CD4-positive, alpha-beta T cell treated with Interleukin-21 for 1 hour (primary cell): ENCODE measurements around the gene PREX1.
"Not testable (repeated sequence)": the region's sequence is repeated elsewhere in the genome, so short reads cannot be mapped to it uniquely, and the experiment has no call there.

Experiments
- DNase-seq: peaks from one replicate; pipeline ENCODE4 v3.0.0-alpha.2; 2020

The PREX1 gene

GRCh38 chr20:48614593-48615274 is 213.1 kb downstream of the PREX1 start:
- no peak for DNase-seq

GRCh38 chr20:48613926-48614325 is 213.9 kb downstream of the PREX1 start:
- no peak for DNase-seq

- DNase-seq: no peak
Observed at GRCh38 chr20:48612335-48612734, 215.5 kb downstream of the PREX1 start.

- DNase-seq: no peak
Observed at GRCh38 chr20:48610996-48611395, 216.8 kb downstream of the PREX1 start.

GRCh38 chr20:48609491-48609978 is 218.3 kb downstream of the PREX1 start:
- no peak for DNase-seq

- DNase-seq: no peak
Observed at GRCh38 chr20:48608756-48609155, 219.0 kb downstream of the PREX1 start.

- DNase-seq: no peak
Observed at GRCh38 chr20:48607544-48607865, 220.3 kb downstream of the PREX1 start.

- no peak for DNase-seq
Observed at GRCh38 chr20:48606841-48607543, 220.8 kb downstream of the PREX1 start.

- DNase-seq: no peak
Observed at GRCh38 chr20:48606172-48606840, 221.5 kb downstream of the PREX1 start.

GRCh38 chr20:48605364-48606171 is 222.2 kb downstream of the PREX1 start:
- DNase-seq: no peak

- DNase-seq: no peak
Observed at GRCh38 chr20:48604936-48605335, 222.9 kb downstream of the PREX1 start.

- DNase-seq: no peak
Observed at GRCh38 chr20:48604426-48604825, 223.4 kb downstream of the PREX1 start.

GRCh38 chr20:48603819-48604405 is 223.9 kb downstream of the PREX1 start:
- no peak for DNase-seq

- DNase-seq: no peak
Observed at GRCh38 chr20:48603116-48603818, 224.5 kb downstream of the PREX1 start.

GRCh38 chr20:48601798-48602197 is 226.0 kb downstream of the PREX1 start:
- no peak for DNase-seq

- no peak for DNase-seq
Observed at GRCh38 chr20:48600470-48600945, 227.3 kb downstream of the PREX1 start.

- DNase-seq: no peak
Observed at GRCh38 chr20:48599748-48600469, 227.9 kb downstream of the PREX1 start.

GRCh38 chr20:48599106-48599747 is 228.6 kb downstream of the PREX1 start:
- no peak for DNase-seq

- not testable (repeated sequence) for DNase-seq
Observed at GRCh38 chr20:48598303-48598941, 229.4 kb downstream of the PREX1 start.
